Right lobe of liver (tissue), 4 donors: ENCODE data around the gene WDR75.

ENCODE experiments used
- CTCF ChIP-seq, 4 donors: fragments of 200-600 bp in 3 of 4; fragments of 450-650 bp in 1 of 4; IDR thresholded peaks; one replicate each; pipeline versions ENCODE4 v1.5.1 to v1.8.0; 2016 to 2022; ENCODE audit warnings: antibody characterized with exemption in 4 of 4, mild to moderate bottlenecking in 2 of 4
- POLR2A ChIP-seq: fragments of 450-650 bp; IDR thresholded peaks from one replicate; pipeline ENCODE4 v1.6.1; 2017; ENCODE audit warnings: antibody characterized with exemption, mild to moderate bottlenecking
- donor health status: DM: no; HTN: no; CAD: no.
- donor health status: DM: no; HTN: no; CAD: no.
- donor health status: DM: no; HTN: yes; CAD: no.

- TF ChIP-seq POLR2A (no peak), CTCF (IDR thresholded peaks at IDR 0.05) (no peak)
Measured at GRCh38 chr2:189519631-189520387, 78.5 kb downstream of the WDR75 start.
